ENCODE data around the gene KAT2B. TPM values are rescaled to one million over a fixed set of nuclear protein-coding genes. Genes with fewer than 3 reads are reported as not detected.

The KAT2B gene
- total and polyA plus RNA-seq, 2 of the 13 experiments (the other 11 are each of a cell fraction or from before 2014, with no cell fraction given) = 0.97 to 1.7 TPM

DNA sequence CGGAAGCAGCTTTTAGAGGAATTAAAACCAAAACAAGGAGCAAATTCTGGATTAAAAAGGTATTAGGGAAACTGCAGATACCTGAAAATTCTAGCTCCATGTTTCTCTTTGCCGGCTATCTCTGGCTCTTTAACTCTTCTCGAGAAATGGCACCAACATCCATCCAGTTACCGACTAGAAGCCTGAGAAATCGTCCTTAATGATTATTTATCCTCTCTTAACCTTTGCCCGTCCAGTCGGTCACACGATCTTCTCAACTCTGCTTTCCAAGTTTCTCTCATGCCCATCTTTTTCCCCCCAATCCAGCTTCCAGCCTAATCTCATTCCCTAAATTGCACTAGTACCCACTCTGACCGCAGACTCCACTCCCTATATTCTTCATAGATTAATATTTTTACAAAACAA, 146.4 kb downstream of the KAT2B start:
- CTCF ChIA-PET (ENCODE audit: low intra/inter-chr PET ratio, low total read pairs) = no interaction called here
- intact Hi-C loops (cut with micrococcal nuclease; ENCODE audit: unreplicated experiment) (loop anchor here (1.0 to 10.0 kb wide), 3 partner anchors 146 to 299 kb away; partner anchors contain the start of genes KAT2B and RAB5A), in situ Hi-C loops (cut with HindIII; ENCODE audit: extremely low pct_ligation_motif_present, low pct_unique_long_range_greater_than_20kb) (no loop called here)
- Histone ChIP-seq H3K36me3 (replicated peaks in 1 of 2; ENCODE audit: control insufficient read depth in 1 of 2, insufficient read depth in 2 of 2, low read length in 2 of 2) (peaks cover 0 to 16% of the 10 kb centered on the region in 2 experiments; a peak in 2 of 5 replicates), H3K9me3 (ENCODE audit: low read length) (no peaks in the 10 kb centered on the region), H3K4me3 (replicated peaks in 1 of 3; ENCODE audit: insufficient read depth in 1 of 3, low read depth in 2 of 3, low read length in 3 of 3) (peak overlapping the region; percentile 91 to 94 (median 93)), H3K4me2 (ENCODE audit: low read depth, low read length) (peak overlapping the region; percentile 76), H4K20me1 (ENCODE audit: insufficient read depth, low read length) (no peaks in the 10 kb centered on the region), H3K27me3 (ENCODE audit: control insufficient read depth in 1 of 2, insufficient read depth in 2 of 2, low read length in 2 of 2) (no peaks in the 10 kb centered on the region; a peak in 1 of 5 replicates), H3K27ac (ENCODE audit: extremely low read length, insufficient read depth, low read length) (peak overlapping the region; percentile 91), H2AFZ (ENCODE audit: low read length) (peak overlapping the region; percentile 96), H3K4me1 (ENCODE audit: insufficient read depth, low read length) (peaks cover 21% of the 10 kb centered on the region), H3K79me2 (ENCODE audit: insufficient read depth, low read length) (peaks cover 23% of the 10 kb centered on the region), H3K9ac (ENCODE audit: insufficient read depth, low read depth, low read length) (peak overlapping the region; percentile 96)
- ATAC-seq (peak; percentile 8; the same call in 2 of the 3 replicates), FAIRE-seq (no peak), DNase-seq (ENCODE audit: low spot score) (no peak)
- TF ChIP-seq ZNF234 (CRISPR knock-in tag; conservative IDR thresholded peaks at IDR 0.05) (no peak), ZNF556 (CRISPR knock-in tag; IDR thresholded peaks at IDR 0.05; ENCODE audit: borderline replicate concordance) (0 out of 2 replicates have a peak, but pooled peaks have one; percentile 16), ATF1 (CRISPR knock-in tag; IDR thresholded peaks at IDR 0.05) (peak; percentile 33; the same call in 1 of the 2 replicates), XBP1 (CRISPR knock-in tag; IDR thresholded peaks at IDR 0.05) (no peak)
- TF ChIP-seq, protein P1, sequence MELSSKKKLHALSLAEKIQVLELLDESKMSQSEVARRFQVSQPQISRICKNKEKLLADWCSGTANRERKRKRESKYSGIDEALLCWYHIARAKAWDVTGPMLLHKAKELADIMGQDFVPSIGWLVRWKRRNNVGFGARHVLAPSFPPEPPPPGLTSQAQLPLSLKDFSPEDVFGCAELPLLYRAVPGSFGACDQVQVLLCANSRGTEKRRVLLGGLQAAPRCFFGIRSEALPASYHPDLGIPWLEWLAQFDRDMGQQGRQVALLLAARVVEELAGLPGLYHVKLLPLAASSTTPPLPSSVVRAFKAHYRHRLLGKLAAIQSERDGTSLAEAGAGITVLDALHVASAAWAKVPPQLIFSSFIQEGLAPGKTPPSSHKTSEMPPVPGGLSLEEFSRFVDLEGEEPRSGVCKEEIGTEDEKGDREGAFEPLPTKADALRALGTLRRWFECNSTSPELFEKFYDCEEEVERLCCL (CRISPR knock-in tag; IDR thresholded peaks at IDR 0.05; ENCODE audit: borderline replicate concordance) = no peak
- TF ChIP-seq, protein P2, sequence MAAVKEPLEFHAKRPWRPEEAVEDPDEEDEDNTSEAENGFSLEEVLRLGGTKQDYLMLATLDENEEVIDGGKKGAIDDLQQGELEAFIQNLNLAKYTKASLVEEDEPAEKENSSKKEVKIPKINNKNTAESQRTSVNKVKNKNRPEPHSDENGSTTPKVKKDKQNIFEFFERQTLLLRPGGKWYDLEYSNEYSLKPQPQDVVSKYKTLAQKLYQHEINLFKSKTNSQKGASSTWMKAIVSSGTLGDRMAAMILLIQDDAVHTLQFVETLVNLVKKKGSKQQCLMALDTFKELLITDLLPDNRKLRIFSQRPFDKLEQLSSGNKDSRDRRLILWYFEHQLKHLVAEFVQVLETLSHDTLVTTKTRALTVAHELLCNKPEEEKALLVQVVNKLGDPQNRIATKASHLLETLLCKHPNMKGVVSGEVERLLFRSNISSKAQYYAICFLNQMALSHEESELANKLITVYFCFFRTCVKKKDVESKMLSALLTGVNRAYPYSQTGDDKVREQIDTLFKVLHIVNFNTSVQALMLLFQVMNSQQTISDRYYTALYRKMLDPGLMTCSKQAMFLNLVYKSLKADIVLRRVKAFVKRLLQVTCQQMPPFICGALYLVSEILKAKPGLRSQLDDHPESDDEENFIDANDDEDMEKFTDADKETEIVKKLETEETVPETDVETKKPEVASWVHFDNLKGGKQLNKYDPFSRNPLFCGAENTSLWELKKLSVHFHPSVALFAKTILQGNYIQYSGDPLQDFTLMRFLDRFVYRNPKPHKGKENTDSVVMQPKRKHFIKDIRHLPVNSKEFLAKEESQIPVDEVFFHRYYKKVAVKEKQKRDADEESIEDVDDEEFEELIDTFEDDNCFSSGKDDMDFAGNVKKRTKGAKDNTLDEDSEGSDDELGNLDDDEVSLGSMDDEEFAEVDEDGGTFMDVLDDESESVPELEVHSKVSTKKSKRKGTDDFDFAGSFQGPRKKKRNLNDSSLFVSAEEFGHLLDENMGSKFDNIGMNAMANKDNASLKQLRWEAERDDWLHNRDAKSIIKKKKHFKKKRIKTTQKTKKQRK (IDR thresholded peaks at IDR 0.05; ENCODE audit: low read length) = no peak
- TF ChIP-seq, protein P3, sequence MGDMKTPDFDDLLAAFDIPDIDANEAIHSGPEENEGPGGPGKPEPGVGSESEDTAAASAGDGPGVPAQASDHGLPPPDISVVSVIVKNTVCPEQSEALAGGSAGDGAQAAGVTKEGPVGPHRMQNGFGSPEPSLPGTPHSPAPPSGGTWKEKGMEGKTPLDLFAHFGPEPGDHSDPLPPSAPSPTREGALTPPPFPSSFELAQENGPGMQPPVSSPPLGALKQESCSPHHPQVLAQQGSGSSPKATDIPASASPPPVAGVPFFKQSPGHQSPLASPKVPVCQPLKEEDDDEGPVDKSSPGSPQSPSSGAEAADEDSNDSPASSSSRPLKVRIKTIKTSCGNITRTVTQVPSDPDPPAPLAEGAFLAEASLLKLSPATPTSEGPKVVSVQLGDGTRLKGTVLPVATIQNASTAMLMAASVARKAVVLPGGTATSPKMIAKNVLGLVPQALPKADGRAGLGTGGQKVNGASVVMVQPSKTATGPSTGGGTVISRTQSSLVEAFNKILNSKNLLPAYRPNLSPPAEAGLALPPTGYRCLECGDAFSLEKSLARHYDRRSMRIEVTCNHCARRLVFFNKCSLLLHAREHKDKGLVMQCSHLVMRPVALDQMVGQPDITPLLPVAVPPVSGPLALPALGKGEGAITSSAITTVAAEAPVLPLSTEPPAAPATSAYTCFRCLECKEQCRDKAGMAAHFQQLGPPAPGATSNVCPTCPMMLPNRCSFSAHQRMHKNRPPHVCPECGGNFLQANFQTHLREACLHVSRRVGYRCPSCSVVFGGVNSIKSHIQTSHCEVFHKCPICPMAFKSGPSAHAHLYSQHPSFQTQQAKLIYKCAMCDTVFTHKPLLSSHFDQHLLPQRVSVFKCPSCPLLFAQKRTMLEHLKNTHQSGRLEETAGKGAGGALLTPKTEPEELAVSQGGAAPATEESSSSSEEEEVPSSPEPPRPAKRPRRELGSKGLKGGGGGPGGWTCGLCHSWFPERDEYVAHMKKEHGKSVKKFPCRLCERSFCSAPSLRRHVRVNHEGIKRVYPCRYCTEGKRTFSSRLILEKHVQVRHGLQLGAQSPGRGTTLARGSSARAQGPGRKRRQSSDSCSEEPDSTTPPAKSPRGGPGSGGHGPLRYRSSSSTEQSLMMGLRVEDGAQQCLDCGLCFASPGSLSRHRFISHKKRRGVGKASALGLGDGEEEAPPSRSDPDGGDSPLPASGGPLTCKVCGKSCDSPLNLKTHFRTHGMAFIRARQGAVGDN (CRISPR knock-in tag; IDR thresholded peaks at IDR 0.05) = no peak
- BruUV-seq (replicated peaks) = TSS peak; percentile 97
- POLR2A ChIA-PET = no interaction called here
- WGBS (ENCODE audit: low lambda C conversion rate) = 2% methylated on average over 9 of the region's 9 CpGs
